ENCODE results near the gene ZXDC.
A peak's percentile ranks its signal among the peaks of the same experiment; 100 is the strongest.

ZXDC gene

DNA sequence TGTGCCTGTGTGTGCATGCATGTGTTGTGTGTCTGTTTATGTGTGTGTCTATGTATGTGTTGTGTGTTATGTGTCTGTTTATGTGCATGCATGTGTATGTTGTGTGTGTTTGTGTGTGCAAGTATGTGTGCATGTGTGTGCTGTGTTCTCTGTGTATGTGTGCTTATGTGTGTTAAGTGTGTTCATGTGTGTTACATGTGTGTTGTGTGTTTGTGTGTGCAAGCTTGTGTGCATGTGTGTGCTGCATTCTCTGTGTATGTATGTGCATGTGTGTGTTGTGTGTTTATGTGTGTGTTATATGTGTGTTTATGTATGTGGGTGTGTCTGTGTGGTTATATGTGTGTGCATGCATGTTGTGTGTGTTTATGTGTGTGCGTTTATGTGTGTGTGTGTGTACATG, 27.0 kb upstream of the ZXDC start:
- Histone ChIP-seq H3K4me3 (no peak overlapping the region), H3K9me3 (replicated peaks in 1 of 11) (no peaks in the 10 kb centered on the region), H3K27me3 (no peaks in the 10 kb centered on the region), H3K27ac (no peak overlapping the region), H4K20me1 (peaks cover 0 to 4% (median 0%) of the 10 kb centered on the region in 11 experiments; a peak in 3 of 22 replicates), H3K4me2 (no peak overlapping the region), H3K4me1 (peaks cover 4 to 45% (median 40%) of the 10 kb centered on the region in 10 experiments; a peak in 19 of 20 replicates), H3K9ac (no peak overlapping the region), H3K36me3 (no peaks in the 10 kb centered on the region)
- no peak for TF ChIP-seq Cebpa-rat (IDR thresholded peaks at IDR 0.05)

- no peak overlapping the region for H3K27ac ChIP-seq
- peak overlapping the region in 10 of 11 experiments; percentile 0 to 74 (median 62); a peak in 16 of 22 replicates for H3K4me2 ChIP-seq
- no peak overlapping the region for H3K4me3 ChIP-seq
- TF ChIP-seq Cebpa-rat (IDR thresholded peaks at IDR 0.05): no peak
- no peaks in the 10 kb centered on the region for H3K27me3 ChIP-seq
- H3K36me3 ChIP-seq: no peaks in the 10 kb centered on the region
- peaks cover 13 to 54% (median 49%) of the 10 kb centered on the region in 10 experiments for H3K4me1 ChIP-seq
- peaks cover 0 to 4% (median 0%) of the 10 kb centered on the region in 11 experiments; a peak in 3 of 22 replicates for H4K20me1 ChIP-seq
- no peak overlapping the region; a peak in 1 of 22 replicates for H3K9ac ChIP-seq
- H3K9me3 ChIP-seq (replicated peaks in 1 of 11): no peaks in the 10 kb centered on the region
Observed at GRCh38 chr3:126501736-126502135, 26.0 kb upstream of the ZXDC start.

DNA sequence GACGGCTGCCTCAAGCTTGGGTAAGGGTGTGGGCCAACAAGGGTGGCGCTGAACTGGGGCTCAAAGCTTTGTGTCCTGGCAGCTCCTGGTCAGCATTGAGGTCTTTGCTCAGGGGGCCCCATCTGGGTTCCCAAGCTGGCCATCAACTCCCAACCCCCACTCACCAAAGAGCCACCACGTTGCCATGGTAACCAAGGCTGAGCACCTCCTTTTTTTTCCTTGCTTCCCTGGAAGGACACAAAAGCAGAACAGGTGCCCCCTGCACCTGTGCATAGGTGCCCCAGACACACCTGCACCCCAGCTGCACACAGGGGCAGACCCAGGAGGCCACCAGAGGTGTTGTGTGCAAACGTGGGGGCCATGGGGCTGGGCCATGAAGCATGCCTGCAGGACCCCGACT, 25.4 kb upstream of the ZXDC start:
- H3K27me3 ChIP-seq: no peaks in the 10 kb centered on the region
- peaks cover 14 to 60% (median 55%) of the 10 kb centered on the region in 10 experiments for H3K4me1 ChIP-seq
- no peak overlapping the region for H3K27ac ChIP-seq
- H3K9me3 ChIP-seq (replicated peaks in 1 of 11): no peaks in the 10 kb centered on the region
- no peak overlapping the region for H3K4me3 ChIP-seq
- H4K20me1 ChIP-seq: peaks cover 0 to 4% (median 0%) of the 10 kb centered on the region in 11 experiments; a peak in 3 of 22 replicates
- H3K4me2 ChIP-seq: peak overlapping the region in 9 of 11 experiments; percentile 6 to 74 (median 62); a peak in 16 of 22 replicates
- H3K36me3 ChIP-seq: no peaks in the 10 kb centered on the region
- H3K9ac ChIP-seq: no peak overlapping the region
- TF ChIP-seq Cebpa-rat (IDR thresholded peaks at IDR 0.05): no peak

- H4K20me1 ChIP-seq: peaks cover 0 to 4% (median 0%) of the 10 kb centered on the region in 11 experiments; a peak in 3 of 22 replicates
- no peak for TF ChIP-seq Cebpa-rat (IDR thresholded peaks at IDR 0.05)
- H3K27me3 ChIP-seq: no peaks in the 10 kb centered on the region
- H3K4me2 ChIP-seq: peak overlapping the region in 7 of 11 experiments; percentile 20 to 72 (median 62); a peak in 9 of 22 replicates
- peaks cover 14 to 70% (median 64%) of the 10 kb centered on the region in 10 experiments for H3K4me1 ChIP-seq
- no peaks in the 10 kb centered on the region for H3K9me3 ChIP-seq (replicated peaks in 1 of 11)
- no peak overlapping the region for H3K9ac ChIP-seq
- no peaks in the 10 kb centered on the region for H3K36me3 ChIP-seq
- H3K27ac ChIP-seq: no peak overlapping the region
- H3K4me3 ChIP-seq: no peak overlapping the region
Observed at GRCh38 chr3:126500016-126500415, 24.3 kb upstream of the ZXDC start.

DNA sequence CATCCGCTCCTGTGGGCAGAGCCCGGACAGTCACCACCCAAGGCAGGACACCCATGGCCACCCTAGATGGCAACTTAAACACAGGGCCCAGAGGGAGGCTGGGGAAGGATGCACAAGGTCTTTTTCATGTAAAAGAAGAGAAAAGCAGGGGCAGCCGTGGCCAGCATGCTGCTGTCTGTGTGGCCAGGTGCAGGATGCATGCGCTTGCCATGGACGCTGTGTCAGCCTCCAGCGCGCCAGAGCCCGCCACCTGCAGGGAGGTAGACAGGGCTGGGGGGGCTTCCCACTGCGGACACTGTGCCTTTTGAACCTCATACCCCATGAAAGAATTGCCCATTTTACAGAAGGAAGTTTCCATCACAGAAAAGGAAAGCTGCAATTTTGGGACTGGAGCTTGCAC, 23.7 kb upstream of the ZXDC start:
- H3K27me3 ChIP-seq: no peaks in the 10 kb centered on the region
- H3K4me3 ChIP-seq: no peak overlapping the region
- no peaks in the 10 kb centered on the region for H3K9me3 ChIP-seq (replicated peaks in 1 of 11)
- peaks cover 0 to 4% (median 0%) of the 10 kb centered on the region in 11 experiments; a peak in 6 of 22 replicates for H4K20me1 ChIP-seq
- peak overlapping the region in 3 of 11 experiments; percentile 62 to 81 (median 77); a peak in 2 of 22 replicates for H3K4me2 ChIP-seq
- H3K9ac ChIP-seq: no peak overlapping the region
- no peak overlapping the region for H3K27ac ChIP-seq
- peaks cover 14 to 77% (median 71%) of the 10 kb centered on the region in 10 experiments for H3K4me1 ChIP-seq
- H3K36me3 ChIP-seq: no peaks in the 10 kb centered on the region
- TF ChIP-seq Cebpa-rat (IDR thresholded peaks at IDR 0.05): no peak

- Histone ChIP-seq H3K4me1 (peaks cover 19 to 81% (median 75%) of the 10 kb centered on the region in 10 experiments), H3K9me3 (replicated peaks in 1 of 11) (no peaks in the 10 kb centered on the region), H3K4me3 (no peak overlapping the region), H3K27ac (peak overlapping the region in 1 of 11 experiments; percentile 44; a peak in 1 of 22 replicates), H3K9ac (peak overlapping the region in 4 of 11 experiments; percentile 4 to 13 (median 9); a peak in 2 of 22 replicates), H3K27me3 (no peaks in the 10 kb centered on the region), H3K36me3 (no peaks in the 10 kb centered on the region), H3K4me2 (peak overlapping the region in 8 of 11 experiments; percentile 51 to 81 (median 70); a peak in 13 of 22 replicates), H4K20me1 (peaks cover 0 to 6% (median 0%) of the 10 kb centered on the region in 11 experiments; a peak in 6 of 22 replicates)
- no peak for TF ChIP-seq Cebpa-rat (IDR thresholded peaks at IDR 0.05)
Observed at GRCh38 chr3:126498929-126499328, 23.2 kb upstream of the ZXDC start.

DNA sequence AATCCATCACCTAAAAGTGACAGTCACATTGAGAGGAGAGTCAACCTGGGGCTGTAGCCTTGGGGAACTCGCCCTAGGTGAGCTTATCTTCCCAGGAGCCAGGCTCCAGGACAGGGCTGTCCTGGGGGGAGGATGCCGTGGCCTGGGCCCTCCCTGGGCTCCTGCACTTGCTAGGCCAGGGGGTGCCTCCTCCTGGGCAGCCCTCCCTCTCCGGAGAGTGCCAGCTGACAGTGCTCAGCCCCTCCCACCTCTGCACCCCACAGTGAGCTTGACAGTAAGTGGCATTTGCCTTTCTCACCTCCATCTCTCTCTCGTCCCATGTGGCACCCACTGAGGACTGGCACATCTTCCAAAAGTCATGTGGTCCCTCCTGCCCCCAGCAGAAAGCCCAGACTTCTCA, 22.8 kb upstream of the ZXDC start:
- H4K20me1 ChIP-seq: peaks cover 0 to 8% (median 0%) of the 10 kb centered on the region in 11 experiments; a peak in 6 of 22 replicates
- peak overlapping the region in 4 of 11 experiments; percentile 4 to 13 (median 9); a peak in 2 of 22 replicates for H3K9ac ChIP-seq
- H3K27me3 ChIP-seq: no peaks in the 10 kb centered on the region
- H3K9me3 ChIP-seq (replicated peaks in 1 of 11): no peaks in the 10 kb centered on the region
- no peak for TF ChIP-seq Cebpa-rat (IDR thresholded peaks at IDR 0.05)
- H3K27ac ChIP-seq: peak overlapping the region in 1 of 11 experiments; percentile 44; a peak in 1 of 22 replicates
- peak overlapping the region in 8 of 11 experiments; percentile 51 to 81 (median 70); a peak in 15 of 22 replicates for H3K4me2 ChIP-seq
- no peaks in the 10 kb centered on the region for H3K36me3 ChIP-seq
- H3K4me1 ChIP-seq: peaks cover 24 to 86% (median 80%) of the 10 kb centered on the region in 10 experiments
- H3K4me3 ChIP-seq: no peak overlapping the region

DNA sequence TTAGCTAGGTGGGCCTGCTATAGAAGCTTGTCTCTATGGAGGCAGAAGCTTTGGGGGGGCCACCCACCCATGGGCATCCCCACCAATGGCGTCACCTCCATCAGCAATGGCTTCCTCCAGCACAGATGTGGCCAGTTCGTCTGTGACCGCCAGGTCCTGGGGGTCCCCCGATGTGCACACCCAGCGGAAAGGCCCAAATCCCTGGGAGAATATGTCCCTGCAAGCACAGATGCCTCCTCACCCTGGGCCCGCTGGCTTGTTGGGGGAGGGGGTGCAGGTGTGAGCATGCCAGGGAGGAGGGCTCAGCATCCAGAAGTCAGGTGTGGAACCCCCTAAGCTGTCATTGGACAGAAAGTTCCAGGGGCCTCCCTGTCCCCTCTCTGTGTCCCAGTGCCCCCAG, 22.3 kb upstream of the ZXDC start:
- H3K4me2 ChIP-seq: peak overlapping the region; percentile 51 to 81 (median 70)
- H3K27ac ChIP-seq: peak overlapping the region in 1 of 11 experiments; percentile 44; a peak in 2 of 22 replicates
- H3K9me3 ChIP-seq (replicated peaks in 1 of 11): no peaks in the 10 kb centered on the region
- peaks cover 25 to 91% (median 85%) of the 10 kb centered on the region in 10 experiments for H3K4me1 ChIP-seq
- H3K4me3 ChIP-seq: no peak overlapping the region
- no peak for TF ChIP-seq Cebpa-rat (IDR thresholded peaks at IDR 0.05)
- peaks cover 0 to 10% (median 0%) of the 10 kb centered on the region in 11 experiments; a peak in 4 of 22 replicates for H4K20me1 ChIP-seq
- no peaks in the 10 kb centered on the region for H3K27me3 ChIP-seq
- no peaks in the 10 kb centered on the region for H3K36me3 ChIP-seq
- 0 out of 22 replicates have a peak overlapping the region, but pooled peaks of 2 of the 11 experiments have one; percentile 4 to 11 for H3K9ac ChIP-seq
